ENCODE results near the gene MEIS2.

The MEIS2 gene

DNA sequence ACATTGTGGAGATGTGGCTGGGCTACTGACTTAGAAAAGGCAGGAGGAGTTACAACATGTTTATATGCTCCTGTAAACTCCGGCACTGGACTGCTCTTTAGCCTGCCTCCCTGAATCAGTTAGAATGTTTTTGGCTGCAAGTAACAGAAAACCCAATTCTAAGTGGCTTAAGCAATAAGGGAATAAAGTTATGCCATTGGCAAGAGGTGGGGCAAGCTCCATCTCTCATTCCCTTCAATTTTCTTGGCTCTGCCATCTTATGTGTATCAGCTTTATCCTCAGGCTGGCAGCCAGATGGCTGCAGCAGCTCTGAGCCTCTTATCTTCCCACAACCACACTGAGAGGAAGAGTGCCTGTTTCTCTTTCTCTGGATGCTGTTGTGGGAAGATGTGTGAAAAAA, 22.4 kb upstream of the MEIS2 start:
- Histone ChIP-seq H3F3A (ENCODE audit: insufficient read depth, low read length) (no peaks in the 10 kb centered on the region), H3K79me2 (ENCODE audit: insufficient read depth, low read length) (no peaks in the 10 kb centered on the region), H3K4me3 (ENCODE audit: low read depth, low read length, poor library complexity, severe bottlenecking) (no peak overlapping the region), H3K4me1 (ENCODE audit: insufficient read depth, low read length, severe bottlenecking) (no peaks in the 10 kb centered on the region), H3K4me2 (ENCODE audit: low read length) (no peak overlapping the region), H3K9me3 (ENCODE audit: low read length) (no peaks in the 10 kb centered on the region), H3K9ac (ENCODE audit: low read length) (no peak overlapping the region), H3K9me2 (ENCODE audit: low read depth, low read length) (no peaks in the 10 kb centered on the region), H4K20me1 (ENCODE audit: insufficient read depth, low read length) (no peaks in the 10 kb centered on the region), H2AFZ (ENCODE audit: low read length) (no peak overlapping the region), H3K27ac (ENCODE audit: low read depth, low read length, poor library complexity, severe bottlenecking) (no peak overlapping the region), H3K27me3 (ENCODE audit: insufficient read depth, low read length) (no peaks in the 10 kb centered on the region), H3K36me3 (ENCODE audit: insufficient read depth, low read length) (no peaks in the 10 kb centered on the region)
- TF ChIP-seq, protein P1, sequence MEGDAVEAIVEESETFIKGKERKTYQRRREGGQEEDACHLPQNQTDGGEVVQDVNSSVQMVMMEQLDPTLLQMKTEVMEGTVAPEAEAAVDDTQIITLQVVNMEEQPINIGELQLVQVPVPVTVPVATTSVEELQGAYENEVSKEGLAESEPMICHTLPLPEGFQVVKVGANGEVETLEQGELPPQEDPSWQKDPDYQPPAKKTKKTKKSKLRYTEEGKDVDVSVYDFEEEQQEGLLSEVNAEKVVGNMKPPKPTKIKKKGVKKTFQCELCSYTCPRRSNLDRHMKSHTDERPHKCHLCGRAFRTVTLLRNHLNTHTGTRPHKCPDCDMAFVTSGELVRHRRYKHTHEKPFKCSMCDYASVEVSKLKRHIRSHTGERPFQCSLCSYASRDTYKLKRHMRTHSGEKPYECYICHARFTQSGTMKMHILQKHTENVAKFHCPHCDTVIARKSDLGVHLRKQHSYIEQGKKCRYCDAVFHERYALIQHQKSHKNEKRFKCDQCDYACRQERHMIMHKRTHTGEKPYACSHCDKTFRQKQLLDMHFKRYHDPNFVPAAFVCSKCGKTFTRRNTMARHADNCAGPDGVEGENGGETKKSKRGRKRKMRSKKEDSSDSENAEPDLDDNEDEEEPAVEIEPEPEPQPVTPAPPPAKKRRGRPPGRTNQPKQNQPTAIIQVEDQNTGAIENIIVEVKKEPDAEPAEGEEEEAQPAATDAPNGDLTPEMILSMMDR (IDR thresholded peaks at IDR 0.05; ENCODE audit: low read length), result no peak
- TF ChIP-seq EZH2 (IDR thresholded peaks at IDR 0.05; ENCODE audit: borderline replicate concordance, low read length), result no peak

DNA sequence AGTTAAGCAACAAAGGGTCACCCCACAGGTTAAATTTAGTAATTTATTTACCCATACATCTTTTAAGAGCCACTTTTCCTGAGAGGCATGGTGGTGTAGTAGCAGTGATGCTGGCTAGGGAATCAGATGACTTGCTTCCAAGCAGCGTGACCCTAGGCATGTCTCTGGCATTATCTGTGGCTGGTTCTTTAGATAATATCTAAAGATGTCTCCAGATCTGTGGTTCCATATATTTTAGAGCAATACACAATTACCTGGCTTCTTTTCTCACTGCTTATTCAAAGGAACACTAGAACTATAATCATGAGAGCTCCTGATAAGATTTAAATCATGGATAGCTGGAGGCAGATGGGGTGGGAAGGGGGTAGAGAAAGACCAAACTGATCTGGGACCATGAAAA, 21.1 kb upstream of the MEIS2 start:
- no peaks in the 10 kb centered on the region for H3K9me2 ChIP-seq (ENCODE audit: low read depth, low read length)
- H3K36me3 ChIP-seq (ENCODE audit: insufficient read depth, low read length), result no peaks in the 10 kb centered on the region
- H3K27ac ChIP-seq (ENCODE audit: low read depth, low read length, poor library complexity, severe bottlenecking), result no peak overlapping the region
- H3K9me3 ChIP-seq (ENCODE audit: low read length), result no peaks in the 10 kb centered on the region
- no peaks in the 10 kb centered on the region for H3K79me2 ChIP-seq (ENCODE audit: insufficient read depth, low read length)
- H2AFZ ChIP-seq (ENCODE audit: low read length), result no peak overlapping the region
- no peaks in the 10 kb centered on the region for H3K4me1 ChIP-seq (ENCODE audit: insufficient read depth, low read length, severe bottlenecking)
- H3K4me3 ChIP-seq (ENCODE audit: low read depth, low read length, poor library complexity, severe bottlenecking), result no peak overlapping the region
- H4K20me1 ChIP-seq (ENCODE audit: insufficient read depth, low read length), result no peaks in the 10 kb centered on the region
- H3F3A ChIP-seq (ENCODE audit: insufficient read depth, low read length), result no peaks in the 10 kb centered on the region
- H3K9ac ChIP-seq (ENCODE audit: low read length), result no peak overlapping the region
- no peak overlapping the region for H3K4me2 ChIP-seq (ENCODE audit: low read length)
- no peaks in the 10 kb centered on the region for H3K27me3 ChIP-seq (ENCODE audit: insufficient read depth, low read length)
- no peak for TF ChIP-seq EZH2 (IDR thresholded peaks at IDR 0.05; ENCODE audit: borderline replicate concordance, low read length)
- TF ChIP-seq, protein P1 (IDR thresholded peaks at IDR 0.05; ENCODE audit: low read length), result no peak

DNA sequence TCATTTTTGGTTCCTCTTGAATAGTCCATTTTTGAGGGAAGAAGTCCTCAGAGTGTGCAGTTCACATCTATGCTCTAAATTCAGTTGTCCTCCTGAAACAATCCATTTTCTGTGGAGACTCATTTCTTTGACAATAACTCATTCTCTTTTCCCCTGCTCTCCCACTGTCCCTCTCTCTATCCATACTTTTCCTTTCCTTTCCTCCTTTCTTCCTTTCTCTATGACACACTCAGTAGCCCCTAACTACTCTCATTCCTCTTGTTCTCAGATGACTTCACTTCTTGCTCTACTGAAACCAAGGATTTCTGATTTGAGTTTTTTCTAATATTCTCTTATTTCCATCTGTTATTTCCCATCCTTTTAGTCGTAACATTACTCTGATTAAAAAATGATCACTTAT, 16.7 kb upstream of the MEIS2 start:
- Histone ChIP-seq H3K79me2 (ENCODE audit: insufficient read depth, low read length) (no peaks in the 10 kb centered on the region), H3F3A (ENCODE audit: insufficient read depth, low read length) (no peaks in the 10 kb centered on the region), H2AFZ (ENCODE audit: low read length) (no peak overlapping the region), H3K9me2 (ENCODE audit: low read depth, low read length) (no peaks in the 10 kb centered on the region), H3K9me3 (ENCODE audit: low read length) (no peaks in the 10 kb centered on the region), H3K4me2 (ENCODE audit: low read length) (no peak overlapping the region), H3K4me3 (ENCODE audit: low read depth, low read length, poor library complexity, severe bottlenecking) (no peak overlapping the region), H3K36me3 (ENCODE audit: insufficient read depth, low read length) (no peaks in the 10 kb centered on the region), H3K9ac (ENCODE audit: low read length) (no peak overlapping the region), H3K27ac (ENCODE audit: low read depth, low read length, poor library complexity, severe bottlenecking) (no peak overlapping the region), H4K20me1 (ENCODE audit: insufficient read depth, low read length) (no peaks in the 10 kb centered on the region), H3K27me3 (ENCODE audit: insufficient read depth, low read length) (no peaks in the 10 kb centered on the region), H3K4me1 (ENCODE audit: insufficient read depth, low read length, severe bottlenecking) (no peaks in the 10 kb centered on the region)
- TF ChIP-seq, protein P1 (IDR thresholded peaks at IDR 0.05; ENCODE audit: low read length), result no peak
- TF ChIP-seq EZH2 (IDR thresholded peaks at IDR 0.05; ENCODE audit: borderline replicate concordance, low read length), result no peak

All from OCI-LY1 (cell line).